ENCODE measurements around the gene KCNC1.

The KCNC1 gene

DNA sequence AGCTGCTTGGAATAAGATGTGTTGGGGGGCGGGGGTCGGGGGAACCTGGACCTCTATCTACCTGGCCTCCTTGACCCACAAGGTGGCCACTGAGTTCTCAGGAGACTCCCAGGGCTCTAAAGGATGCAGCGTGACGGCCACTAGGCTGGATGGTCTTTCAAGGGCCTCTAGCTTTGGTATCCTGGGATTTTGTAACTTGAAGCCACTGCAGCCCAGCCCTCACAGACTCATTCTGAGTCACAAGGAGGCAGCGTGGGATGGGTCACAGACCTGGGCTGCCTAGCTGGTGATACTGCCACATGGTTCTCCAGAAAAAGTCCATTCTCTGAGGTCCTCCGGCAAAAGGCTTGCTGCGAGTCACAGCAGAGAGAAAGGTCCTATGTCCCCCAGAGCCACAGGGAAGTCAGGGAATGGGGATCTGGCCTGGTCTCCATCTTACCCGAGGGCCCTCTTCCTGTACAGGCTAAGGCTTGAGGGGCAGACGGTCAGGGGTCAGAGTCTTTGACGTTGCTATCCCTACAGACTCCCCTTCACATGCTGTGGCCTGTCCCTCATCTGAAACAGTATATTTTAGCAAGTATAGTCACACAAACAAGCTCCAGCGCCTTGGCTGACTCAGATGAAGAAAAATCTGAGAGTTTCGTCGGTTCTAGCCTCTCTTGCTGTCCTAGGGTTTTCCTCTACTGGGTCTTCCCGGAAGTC, 52.4 kb downstream of the KCNC1 start:
- no peak for DNase-seq (ENCODE audit: extremely low read depth in 1 of 2, low read depth in 1 of 2)

DNA sequence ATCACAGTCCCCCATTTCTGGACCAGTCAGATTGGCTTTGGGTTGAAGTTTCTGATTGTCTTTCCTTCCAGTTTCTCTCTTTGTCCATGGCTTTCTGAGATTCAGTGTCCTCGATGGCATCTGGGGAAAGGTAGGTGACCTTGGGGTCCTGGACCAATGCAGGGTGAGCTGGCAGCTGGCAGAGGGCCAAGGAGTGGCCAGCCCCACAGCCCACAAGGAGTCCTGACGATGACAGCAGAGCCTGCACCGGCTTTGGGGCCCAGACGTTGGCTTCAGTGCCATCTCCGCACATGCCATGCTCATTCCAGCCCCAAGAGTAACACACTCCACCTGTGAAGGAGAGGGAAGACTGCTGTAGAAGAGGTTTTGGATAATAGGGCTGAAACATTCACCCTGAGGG, 53.5 kb downstream of the KCNC1 start:
- no peak for DNase-seq (ENCODE audit: extremely low read depth in 1 of 2, low read depth in 1 of 2)

DNA sequence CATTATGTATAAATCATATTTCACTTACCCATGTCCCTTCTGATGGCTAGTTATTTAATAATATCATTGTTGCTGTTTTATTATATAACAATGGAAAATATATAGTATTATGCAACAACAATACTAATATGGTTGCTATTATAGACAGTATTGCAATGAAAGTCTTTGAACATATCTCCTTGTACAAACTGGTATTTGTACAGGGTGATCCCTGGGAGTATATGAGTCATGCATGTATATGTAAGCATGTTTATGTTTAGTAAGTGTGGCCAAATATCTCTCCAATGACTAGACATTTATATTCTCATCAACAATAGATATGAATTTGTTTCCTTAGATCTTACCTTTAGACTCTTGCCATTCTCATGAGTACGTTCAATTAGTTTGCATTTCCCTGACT, 55.9 kb downstream of the KCNC1 start:
- no peak for DNase-seq (ENCODE audit: extremely low read depth in 1 of 2, low read depth in 1 of 2)

DNA sequence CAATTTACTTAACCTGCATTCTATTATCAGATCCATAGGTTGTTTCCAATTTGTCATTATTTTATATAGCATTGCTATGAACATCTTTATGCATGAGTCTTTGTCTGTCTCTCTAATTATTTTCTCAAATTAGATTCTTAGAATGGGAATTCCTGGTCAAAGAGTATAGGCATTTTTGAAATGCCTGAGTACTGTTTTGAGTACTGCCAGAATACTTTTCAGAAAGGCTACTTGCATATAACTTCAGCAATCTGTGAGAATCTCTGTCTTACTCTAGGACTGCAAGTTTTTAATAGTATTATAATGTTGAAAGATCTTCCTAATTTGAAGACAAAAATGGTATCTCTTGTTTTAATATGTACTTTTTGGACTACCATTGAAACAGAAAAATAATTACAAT, 56.6 kb downstream of the KCNC1 start:
- DNase-seq (ENCODE audit: extremely low read depth in 1 of 2, low read depth in 1 of 2): no peak

DNA sequence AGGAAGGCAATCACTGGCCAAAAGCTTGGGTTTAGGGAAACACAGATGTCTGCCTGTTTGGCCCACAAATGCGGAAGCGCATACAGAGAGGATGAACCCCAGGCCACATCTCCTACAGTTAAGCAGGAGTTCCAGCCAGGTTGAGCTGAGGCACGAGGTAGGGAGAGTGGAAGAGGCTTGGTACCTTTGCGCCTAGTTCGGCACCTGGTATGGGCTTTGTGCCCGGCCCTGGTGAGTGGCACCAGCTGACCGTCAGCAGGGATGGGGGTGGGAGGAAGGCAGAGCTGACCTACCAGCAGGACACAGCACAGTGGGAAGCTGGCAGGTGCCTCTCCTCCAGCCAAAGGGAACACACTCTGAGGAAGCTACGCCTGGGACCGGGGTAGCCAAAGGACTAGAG, 57.6 kb downstream of the KCNC1 start:
- no peak for DNase-seq (ENCODE audit: extremely low read depth in 1 of 2, low read depth in 1 of 2)

DNA sequence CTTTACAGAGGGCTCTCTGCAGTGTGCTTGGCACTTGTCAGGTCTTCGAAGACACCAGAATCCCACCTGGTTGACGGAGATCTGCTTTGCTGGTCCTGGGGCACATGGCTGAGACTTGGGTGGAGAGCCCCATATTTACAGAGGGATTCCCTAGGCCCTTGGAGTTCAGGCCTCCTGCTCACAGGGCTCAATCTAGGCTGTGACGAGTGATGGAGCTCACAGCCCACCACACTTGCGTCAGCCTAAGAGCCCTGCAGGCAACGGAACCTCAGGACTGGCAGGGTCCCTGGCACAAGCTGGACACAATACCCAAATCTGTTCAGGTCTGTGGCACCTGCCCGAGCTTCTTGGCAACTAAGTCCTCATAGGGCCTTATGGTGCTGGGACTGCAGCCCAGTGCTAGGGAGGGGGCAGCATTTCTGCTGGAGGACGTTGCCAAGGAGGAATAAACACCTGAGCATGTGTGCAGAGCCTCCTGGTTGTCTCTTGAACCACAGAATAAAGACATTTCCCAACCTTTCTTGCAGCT, 59.1 kb downstream of the KCNC1 start:
- DNase-seq (ENCODE audit: extremely low read depth in 1 of 2, low read depth in 1 of 2): no peak

DNA sequence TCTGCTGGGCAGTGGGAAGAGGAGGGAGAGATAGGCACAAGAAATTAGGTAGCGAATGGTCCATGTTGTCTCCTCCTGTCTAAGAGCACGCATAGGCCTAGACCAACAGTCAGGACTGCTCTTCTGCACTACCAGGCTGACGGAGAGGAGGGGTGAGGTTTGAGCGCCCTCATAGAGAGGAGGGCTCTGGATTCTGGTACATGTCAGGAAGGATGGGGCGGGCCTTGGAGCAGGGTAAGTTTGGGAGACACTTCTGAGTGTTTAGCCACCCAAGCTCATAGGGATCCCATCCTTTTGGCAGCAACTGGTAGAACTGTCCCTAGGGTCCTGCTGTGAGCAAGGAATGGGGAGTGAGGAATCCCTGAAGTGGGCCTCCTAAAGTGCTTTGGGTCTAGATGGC, 60.4 kb downstream of the KCNC1 start:
- no peak for DNase-seq (ENCODE audit: extremely low read depth in 1 of 2, low read depth in 1 of 2)

DNA sequence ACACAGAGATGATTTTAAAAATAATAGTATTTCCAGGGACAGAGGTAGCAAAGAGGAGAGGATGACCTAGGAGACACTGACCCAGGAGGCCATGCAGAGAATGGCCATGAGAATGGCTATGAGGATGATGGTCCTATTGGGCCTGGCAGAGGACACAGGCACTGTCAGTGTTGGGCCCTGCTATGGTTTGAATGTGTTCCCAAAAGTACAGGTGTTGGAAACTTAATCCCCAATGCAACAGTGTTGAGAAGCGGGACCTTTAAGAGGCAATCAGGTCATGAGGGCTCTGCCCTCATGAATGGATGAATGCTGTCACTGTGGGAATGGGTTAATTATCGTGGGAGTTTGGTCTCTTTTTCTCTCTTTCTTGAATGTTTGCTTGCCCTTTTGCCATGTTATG, 61.6 kb downstream of the KCNC1 start:
- DNase-seq (ENCODE audit: extremely low read depth in 1 of 2, low read depth in 1 of 2): no peak

DNA sequence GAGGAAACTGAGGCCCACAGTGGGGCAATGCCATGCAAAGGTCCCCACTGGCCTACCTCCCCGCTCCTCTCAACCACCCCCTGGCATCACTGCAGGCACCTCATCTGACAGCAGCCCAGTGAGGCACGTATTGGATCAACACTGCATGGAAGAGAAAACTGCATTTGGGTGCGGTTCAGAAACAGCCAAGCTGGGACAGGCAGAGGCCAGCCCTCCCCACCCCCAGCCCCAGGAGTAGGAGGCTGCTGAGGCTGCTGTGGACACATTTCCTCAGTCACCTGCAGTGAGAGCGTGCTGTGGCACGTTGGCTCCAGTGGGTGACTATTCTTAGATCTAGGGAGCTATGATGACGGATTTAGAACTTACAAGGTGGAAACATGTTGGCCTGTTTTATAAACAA, 63.7 kb downstream of the KCNC1 start:
- DNase-seq (ENCODE audit: extremely low read depth in 1 of 2, low read depth in 1 of 2): no peak

DNA sequence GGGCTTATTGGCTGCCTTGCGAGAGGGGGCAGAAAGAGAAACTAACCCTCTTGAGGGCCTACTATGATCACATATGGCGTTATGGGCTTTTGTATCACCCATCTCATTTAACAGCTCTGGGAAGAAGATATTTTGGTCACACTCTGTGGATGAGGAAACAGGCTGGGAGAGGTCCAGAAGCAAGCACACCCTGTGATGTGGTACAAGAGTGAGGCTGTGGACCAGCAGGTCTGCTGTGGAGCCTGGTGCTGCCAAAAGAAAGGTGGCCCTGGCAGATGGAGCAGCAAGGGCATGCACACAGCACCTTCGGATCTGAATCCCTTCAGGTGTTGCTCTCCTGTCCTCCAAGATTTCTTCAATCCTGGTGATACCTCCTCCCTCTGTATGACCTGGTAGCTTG, 64.1 kb downstream of the KCNC1 start:
- DNase-seq (ENCODE audit: extremely low read depth in 1 of 2, low read depth in 1 of 2): no peak

DNA sequence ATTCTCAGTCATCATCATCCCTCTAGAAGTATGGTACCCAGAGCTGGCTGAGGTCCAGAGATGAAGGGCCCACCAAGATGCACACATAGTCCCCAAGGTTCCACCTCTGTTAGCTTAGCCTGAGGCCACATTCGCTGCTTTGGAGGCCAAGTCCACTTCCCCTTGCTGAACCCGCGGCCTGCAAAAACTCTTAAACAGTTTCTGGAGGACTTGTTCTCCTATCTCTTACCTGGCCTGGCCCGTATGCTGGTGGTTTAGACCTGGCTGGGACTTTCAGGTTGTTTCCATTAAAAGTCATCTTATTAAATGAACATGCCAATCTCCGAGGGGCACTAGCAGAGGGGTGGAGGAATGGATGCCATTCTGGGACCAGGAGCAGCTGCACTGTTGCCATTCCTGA, 64.6 kb downstream of the KCNC1 start:
- DNase-seq (ENCODE audit: extremely low read depth in 1 of 2, low read depth in 1 of 2): no peak

DNA sequence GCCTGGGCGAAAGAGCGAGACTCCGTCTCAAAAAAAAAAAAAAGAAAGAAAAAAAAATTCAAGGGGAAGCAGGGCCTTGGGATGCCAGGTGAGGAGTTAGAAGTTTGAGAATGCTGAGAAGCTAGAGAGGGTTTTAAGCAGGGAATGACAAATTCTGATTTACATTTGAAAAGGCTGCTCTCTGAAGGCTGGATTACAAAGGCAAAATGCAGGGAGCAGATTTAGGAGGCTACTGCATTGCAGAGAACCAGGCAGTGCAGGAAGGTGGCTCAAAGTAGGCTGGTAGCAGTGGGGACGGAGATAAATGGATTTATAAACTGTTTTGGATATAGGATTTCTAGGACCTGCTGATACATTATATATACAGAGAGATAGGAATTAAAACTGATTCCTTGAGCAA, 66.6 kb downstream of the KCNC1 start:
- DNase-seq (ENCODE audit: extremely low read depth in 1 of 2, low read depth in 1 of 2): no peak

DNA sequence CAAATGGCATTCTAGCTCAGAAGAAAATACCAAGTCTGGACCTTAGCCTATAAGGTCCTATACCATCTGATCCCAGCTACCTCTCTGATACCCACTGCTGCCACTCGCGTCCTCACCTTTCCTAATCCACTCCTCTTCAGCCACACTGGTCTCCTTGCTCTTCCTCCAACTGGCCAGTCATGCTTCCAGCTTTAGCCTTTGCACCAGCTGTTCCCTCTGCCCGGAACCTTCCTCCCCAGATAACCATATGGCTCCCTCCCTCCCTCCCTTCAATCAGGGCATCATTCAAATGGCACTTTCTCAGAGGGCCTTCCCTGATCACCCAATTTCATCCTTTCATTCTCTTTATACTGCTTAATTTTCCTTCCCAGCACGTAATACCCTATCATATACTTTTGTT, 67.9 kb downstream of the KCNC1 start:
- DNase-seq (ENCODE audit: extremely low read depth in 1 of 2, low read depth in 1 of 2): no peak

DNA sequence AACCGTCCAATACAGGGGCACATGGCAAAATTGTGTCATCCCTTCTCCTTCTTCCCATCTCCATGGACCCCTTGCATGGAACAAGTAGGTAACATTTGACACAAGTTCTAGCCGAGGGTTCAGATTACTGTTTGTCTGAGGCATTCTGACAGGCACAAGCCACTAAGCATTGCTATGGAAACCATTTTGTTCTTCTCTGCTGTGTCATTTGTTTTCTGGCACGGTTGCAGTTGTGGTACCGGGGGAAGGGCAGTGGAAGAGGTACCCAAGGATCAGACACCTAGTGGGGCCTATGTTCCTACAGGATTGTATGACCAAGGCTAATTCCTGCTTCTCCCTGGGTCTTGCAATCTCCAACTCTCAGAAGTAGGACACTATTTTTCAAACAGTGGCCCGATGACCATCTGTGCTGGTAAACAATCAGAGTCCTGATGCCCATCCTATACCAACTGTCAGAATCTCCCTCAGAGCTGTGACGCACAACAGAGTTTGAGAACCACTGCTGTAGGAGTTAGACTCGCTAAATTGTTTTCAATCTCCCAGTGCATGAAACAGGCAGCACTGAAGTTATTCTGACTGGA, 69.3 kb downstream of the KCNC1 start:
- no peak for DNase-seq (ENCODE audit: extremely low read depth in 1 of 2, low read depth in 1 of 2)

DNA sequence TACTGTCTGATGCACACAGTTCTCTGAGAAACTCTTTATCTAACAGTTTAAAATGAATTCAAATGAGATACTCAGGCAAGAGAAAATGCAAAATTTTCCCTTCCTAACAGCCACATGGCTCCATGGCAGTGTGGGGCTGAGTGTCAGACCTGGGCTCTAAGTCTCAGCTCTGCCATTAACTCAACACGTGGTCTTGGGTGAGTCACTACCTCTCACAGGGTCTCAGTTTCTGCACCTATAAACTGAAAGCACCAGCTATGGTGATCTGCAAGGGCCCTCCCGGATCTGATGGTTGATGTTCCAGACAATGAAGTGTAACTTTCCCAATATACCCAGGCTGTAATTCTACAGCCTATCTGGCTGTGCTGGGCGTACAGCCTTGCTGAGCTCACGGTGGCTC, 70.5 kb downstream of the KCNC1 start:
- no peak for DNase-seq (ENCODE audit: extremely low read depth in 1 of 2, low read depth in 1 of 2)

DNA sequence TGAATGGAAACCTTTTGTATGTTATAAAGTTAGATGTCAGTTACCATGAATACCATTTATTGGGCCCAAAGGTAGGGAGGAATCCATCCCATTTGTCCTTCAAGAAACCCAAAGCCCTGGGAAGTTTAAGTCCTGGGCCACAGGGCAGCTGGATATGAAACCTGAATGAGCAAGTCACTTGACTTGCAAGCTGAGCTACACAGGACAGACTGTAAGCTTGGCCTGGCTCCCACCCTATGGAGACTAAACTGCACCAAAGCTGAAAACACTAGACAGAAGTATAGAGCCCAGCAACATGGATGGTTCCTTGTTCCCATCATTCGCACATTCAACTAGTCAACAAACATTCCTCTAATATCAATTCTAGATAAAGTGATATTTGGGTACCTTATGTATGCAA, 71.3 kb downstream of the KCNC1 start:
- DNase-seq (ENCODE audit: extremely low read depth in 1 of 2, low read depth in 1 of 2): no peak

DNA sequence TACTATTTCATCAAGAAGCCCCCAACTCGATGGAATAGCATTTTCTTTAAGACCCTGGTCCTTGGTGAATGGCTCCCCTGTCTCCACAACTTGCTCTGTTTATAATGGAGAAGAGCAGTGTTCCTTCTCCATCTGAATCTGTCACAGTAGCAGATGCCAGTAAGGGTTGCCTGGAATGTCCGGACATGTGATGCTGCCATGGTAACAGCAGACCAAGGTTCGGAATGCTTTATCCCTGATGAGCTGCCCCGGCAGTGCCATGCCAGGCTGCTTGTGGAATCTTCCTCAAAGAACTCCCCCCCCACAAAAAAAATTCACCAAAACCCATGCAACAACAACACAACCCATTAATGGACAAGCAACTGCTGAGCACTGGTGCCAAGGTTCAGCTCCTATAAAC, 72.5 kb downstream of the KCNC1 start:
- no peak for DNase-seq (ENCODE audit: extremely low read depth in 1 of 2, low read depth in 1 of 2)

DNA sequence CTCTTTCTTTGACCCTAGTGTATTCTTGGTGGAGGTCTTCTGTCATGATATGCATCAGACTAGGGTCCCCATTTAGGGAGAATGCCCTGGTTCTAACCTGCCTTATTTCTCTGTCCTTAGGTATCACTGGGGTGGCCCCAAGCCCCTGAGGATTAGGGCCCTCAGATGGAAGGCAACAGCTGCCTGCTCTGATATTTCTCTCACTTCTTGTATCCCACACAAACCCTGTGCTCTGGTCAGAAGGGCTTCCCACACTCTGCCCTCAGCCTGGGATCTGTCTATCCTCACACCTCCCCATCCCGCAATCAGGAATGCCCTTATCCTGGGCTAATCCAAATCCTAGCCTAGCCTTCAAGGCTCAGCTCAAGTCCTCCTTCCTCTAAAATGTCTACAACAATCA, 75.5 kb downstream of the KCNC1 start:
- DNase-seq (ENCODE audit: extremely low read depth in 1 of 2, low read depth in 1 of 2): no peak

DNA sequence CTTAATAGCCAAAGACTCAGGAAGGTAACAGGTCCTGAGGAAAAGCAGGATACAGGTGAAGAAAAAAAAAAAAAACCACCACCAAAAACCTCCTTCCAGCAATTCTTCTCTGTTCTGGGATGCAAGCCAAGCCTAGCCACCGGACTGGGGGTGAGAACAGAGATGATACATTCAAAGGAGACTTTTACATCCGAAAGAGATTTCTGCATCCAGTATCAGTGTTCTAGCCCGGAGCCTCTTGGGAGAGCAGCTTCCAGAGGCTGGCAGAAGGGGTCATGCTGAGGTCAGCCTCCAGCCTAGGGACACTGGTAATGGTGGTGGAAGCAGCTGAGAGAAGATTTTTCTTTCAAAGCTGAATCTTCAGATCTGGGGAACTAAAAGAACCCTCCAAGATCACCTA, 76.2 kb downstream of the KCNC1 start:
- no peak for DNase-seq (ENCODE audit: extremely low read depth in 1 of 2, low read depth in 1 of 2)

DNA sequence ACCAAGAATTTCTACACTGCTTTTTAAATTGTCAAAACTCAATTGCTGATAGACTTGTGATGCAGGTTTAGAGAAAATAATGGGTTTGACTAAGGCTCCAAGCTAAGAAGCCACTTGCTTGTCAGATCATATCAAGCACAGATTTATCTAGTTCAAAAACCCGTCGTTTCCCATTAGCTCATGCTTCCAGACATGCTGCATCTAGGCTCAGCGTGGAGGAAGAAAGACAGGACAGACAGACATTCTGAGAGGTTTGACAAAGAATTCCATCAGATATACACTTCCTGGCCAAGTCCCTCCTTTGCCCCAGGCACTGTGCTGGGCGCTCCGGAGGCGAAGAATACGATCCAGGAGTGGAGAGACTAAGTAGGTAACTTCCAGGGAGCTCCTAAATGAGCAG, 76.8 kb downstream of the KCNC1 start:
- no peak for DNase-seq (ENCODE audit: extremely low read depth in 1 of 2, low read depth in 1 of 2)

DNA sequence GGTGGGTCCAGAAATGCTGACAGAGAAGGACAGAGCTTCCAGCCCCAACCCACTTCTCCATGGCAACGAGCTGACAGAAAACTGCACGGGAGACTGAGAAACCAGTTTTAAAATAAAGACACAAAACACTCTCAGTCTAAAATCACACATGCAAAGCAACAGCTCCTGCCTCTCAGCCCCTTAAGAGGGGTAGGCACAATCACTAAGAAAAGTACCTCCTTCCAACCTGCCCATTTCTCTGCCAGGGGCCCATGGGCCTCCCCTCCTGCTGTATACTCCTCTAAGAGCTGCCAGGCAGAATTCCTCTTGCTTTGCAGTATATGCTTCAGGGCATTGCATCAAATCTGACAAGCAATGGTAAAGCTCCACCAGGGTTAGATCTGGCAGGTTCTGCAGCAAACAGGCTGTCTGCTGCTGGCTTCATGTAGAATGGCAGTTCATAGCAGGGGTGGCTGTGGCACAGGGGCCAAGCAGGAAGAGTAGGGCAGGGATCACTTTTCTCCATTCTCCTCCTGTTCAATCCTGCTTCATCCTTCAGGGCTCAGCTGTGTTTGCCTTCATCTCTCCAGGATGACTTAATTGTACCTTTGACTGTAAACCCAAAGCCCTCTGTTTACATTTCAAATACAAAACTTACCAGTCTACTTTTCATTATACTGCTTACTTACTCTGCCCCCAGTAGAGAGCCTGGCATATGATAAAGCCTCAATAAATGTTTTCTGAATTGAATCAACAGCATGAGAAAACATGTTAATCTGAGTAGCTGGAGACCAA, 77.7 kb downstream of the KCNC1 start:
- no peak for DNase-seq (ENCODE audit: extremely low read depth in 1 of 2, low read depth in 1 of 2)

DNA sequence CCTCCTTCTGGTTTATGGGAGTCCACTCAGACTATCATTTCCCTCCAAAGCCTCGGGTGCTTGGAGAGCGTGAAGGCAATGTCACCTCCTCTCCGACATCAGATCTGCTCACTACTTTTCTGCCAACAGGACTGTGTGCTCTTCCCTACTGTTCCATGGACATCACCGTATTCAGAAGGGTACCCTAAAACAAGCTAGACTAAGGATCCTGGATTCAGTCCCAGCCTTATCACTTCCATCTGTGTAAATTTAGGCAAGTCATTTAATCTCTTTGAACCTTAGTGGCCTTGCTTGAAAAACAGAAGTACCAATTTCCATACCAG, 78.2 kb downstream of the KCNC1 start:
- no peak for DNase-seq (ENCODE audit: extremely low read depth in 1 of 2, low read depth in 1 of 2)
